GM10847 (cell line): ENCODE results near the gene SYT8.

ENCODE experiments used
- POLR2A ChIP-seq: IDR thresholded peaks from 2 replicates; pipeline ENCODE4 v1.6.1; 2011; ENCODE audit not compliant: insufficient read length; ENCODE audit errors: extremely low read depth

Gene SYT8

GRCh38 chr11:1834779-1835670 lies at the start of gene SYT8:
Gene SYT8, plus strand, starts transcription at chr11:1834990. Its CDS starts 116 bp downstream, at chr11:1835106.
- TF ChIP-seq POLR2A, result no peak

GRCh38 chr11:1785749-1786413 lies 48.9 kb upstream of the SYT8 start:
- TF ChIP-seq POLR2A, result no peak

- no peak for TF ChIP-seq POLR2A
Measured at GRCh38 chr11:1786466-1786865, 48.3 kb upstream of the SYT8 start.

GRCh38 chr11:1791912-1792311 lies 42.9 kb upstream of the SYT8 start:
- no peak for TF ChIP-seq POLR2A

GRCh38 chr11:1792461-1792860 lies 42.3 kb upstream of the SYT8 start:
- no peak for TF ChIP-seq POLR2A

- no peak for TF ChIP-seq POLR2A
Measured at GRCh38 chr11:1793081-1793480, 41.7 kb upstream of the SYT8 start.

- no peak for TF ChIP-seq POLR2A
Measured at GRCh38 chr11:1796413-1797011, 38.3 kb upstream of the SYT8 start.

- no peak for TF ChIP-seq POLR2A
Measured at GRCh38 chr11:1797391-1798125, 37.2 kb upstream of the SYT8 start.

GRCh38 chr11:1803246-1803645 lies 31.5 kb upstream of the SYT8 start:
- TF ChIP-seq POLR2A, result no peak

- TF ChIP-seq POLR2A, result no peak
Measured at GRCh38 chr11:1805525-1805924, 29.3 kb upstream of the SYT8 start.

GRCh38 chr11:1807264-1807995 lies 27.4 kb upstream of the SYT8 start:
- TF ChIP-seq POLR2A, result no peak

- TF ChIP-seq POLR2A, result no peak
Measured at GRCh38 chr11:1810761-1811160, 24.0 kb upstream of the SYT8 start.

GRCh38 chr11:1812274-1812673 lies 22.5 kb upstream of the SYT8 start:
- TF ChIP-seq POLR2A, result no peak

GRCh38 chr11:1812801-1813200 lies 22.0 kb upstream of the SYT8 start:
- TF ChIP-seq POLR2A, result no peak

- no peak for TF ChIP-seq POLR2A
Measured at GRCh38 chr11:1814691-1815090, 20.1 kb upstream of the SYT8 start.
